Urinary bladder (tissue), 4 donors: ENCODE results near the gene LARP4B. TPM values are rescaled to one million over a fixed set of nuclear protein-coding genes. Genes with fewer than 3 reads are reported as not detected.

Experiments used
- DNase-seq: peaks from one replicate; pipeline ENCODE4 v3.0.0-alpha.2; 2015; ENCODE audit errors: extremely low spot score
- H3K27ac ChIP-seq: one replicate; pipeline ENCODE4 v1.5.1; 2013; ENCODE audit warnings: low read depth, mild to moderate bottlenecking, moderate library complexity
- H3K36me3 ChIP-seq: one replicate; pipeline ENCODE4 v1.6.1; 2013; ENCODE audit warnings: mild to moderate bottlenecking, moderate library complexity; ENCODE audit not compliant: insufficient read depth
- H3K4me1 ChIP-seq: one replicate; pipeline ENCODE4 v1.6.1; 2013; ENCODE audit warnings: mild to moderate bottlenecking, moderate library complexity; ENCODE audit not compliant: insufficient read depth
- H3K4me3 ChIP-seq: one replicate; pipeline ENCODE4 v1.5.1; 2013; ENCODE audit warnings: low read depth, low read length
- WGBS: extraction: QIAGEN DNeasy Blood & Tissue Kit; methylation state at CpG from one replicate; pipeline ENCODE4 v1.1.7; 2013; 5-methylcytosine and 5-hydroxymethylcytosine counted together
- polyA plus RNA-seq: library from polyadenylated mRNA; stranded (reverse); fragments of 200-250 nt; gene quantifications from one replicate; pipeline ENCODE4 v1.2.3, GENCODE V29; 2013
- total RNA-seq: library from RNA; depleted of rRNA; stranded (reverse); fragments of >200 nt; gene quantifications from one replicate; pipeline ENCODE4 v1.2.3, GENCODE V29; 2014
- donor health status: healthy with polysubstance abuse.
- donor health status: healthy.

LARP4B gene
- total and polyA plus RNA-seq, 2 donors = 19.1 to 28.4 TPM

DNA sequence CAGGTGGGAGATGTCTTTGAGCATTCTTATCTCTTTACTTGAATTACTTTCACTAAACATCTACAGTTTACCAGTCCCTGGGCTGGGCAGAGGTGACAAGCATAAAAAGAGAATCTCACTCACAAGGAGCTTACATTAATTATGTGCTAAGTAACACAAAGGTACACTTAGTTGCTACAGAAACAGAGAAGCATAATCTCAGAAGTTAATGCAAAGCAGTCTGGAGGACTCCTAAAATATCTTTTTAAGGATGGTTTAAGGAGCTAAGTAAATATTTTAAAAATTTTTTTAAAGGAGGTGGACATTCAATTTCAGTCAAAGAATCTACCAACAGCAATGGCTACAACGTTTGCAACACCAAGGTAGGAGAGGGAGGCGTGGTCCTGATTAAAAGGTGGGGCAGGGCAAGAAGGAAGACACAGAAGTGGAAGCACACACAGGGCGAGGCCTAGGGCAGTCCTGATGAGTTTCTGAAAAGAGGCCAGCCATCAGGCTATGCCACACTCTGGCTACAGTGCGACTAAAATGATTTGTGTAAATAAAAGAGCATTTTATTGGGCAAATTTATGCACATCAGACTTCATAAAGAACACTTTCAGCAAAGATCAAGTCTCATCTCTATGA is 5.3 kb downstream of the LARP4B start:
- H3K4me3 ChIP-seq = no peak overlapping the region
- peaks cover 3% of the 10 kb centered on the region for H3K4me1 ChIP-seq
- DNase-seq = no peak
- no peak overlapping the region for H3K27ac ChIP-seq
- 61% methylated on average over 4 of the region's 4 CpGs for WGBS
- H3K36me3 ChIP-seq = no peaks in the 10 kb centered on the region

DNA sequence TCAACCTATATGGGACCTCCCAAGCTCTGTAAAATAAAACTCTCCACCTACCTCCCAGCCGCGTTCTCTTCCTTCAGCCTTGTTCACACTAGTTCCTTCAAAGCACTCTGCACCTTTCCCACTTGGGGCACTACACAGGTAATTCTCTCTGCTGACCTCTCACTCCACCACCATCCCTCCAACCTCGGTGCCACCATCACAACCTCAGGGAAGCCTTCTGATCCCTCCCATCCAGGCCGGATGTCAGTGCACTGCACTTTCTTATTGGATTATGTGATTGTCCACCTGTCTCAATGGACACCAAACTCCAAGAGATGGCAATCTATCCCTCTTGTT is 7.0 kb downstream of the LARP4B start:
- Histone ChIP-seq H3K27ac (no peak overlapping the region), H3K4me1 (peaks cover 3% of the 10 kb centered on the region), H3K4me3 (no peak overlapping the region), H3K36me3 (no peaks in the 10 kb centered on the region)
- 88% methylated on average over 4 of the region's 4 CpGs for WGBS
- no peak for DNase-seq

DNA sequence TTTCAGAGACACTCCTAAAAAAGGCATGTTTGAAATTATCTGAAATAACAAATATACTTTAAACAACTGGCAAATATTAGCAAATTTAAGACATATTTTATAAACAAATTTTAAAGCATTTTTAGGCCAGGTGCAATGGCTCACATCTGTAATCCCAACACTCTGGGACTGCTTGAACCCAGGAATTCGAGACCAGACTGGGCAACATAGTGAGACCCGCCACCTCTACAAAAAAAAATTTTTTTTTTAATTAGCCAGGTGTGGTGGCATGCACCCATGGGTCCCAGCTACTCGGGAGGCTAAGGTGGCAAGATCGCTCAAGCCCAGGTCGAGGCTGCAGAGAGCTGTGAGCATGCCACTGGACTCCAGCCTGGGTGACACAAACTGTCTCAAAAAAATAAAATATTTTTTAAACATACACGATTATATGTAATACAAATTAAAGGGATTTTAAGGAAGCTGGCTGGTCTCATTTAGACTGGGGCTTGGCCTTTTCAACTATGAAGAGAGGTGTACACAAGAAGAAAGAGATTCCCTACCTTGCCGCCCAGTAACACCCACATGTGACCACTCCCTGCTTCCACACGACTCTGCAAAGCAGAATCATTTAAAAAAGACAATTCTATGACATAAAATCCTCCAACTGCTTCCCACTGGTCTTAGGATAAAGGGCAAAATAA is 7.5 kb downstream of the LARP4B start:
- H3K4me1 ChIP-seq = peaks cover 3% of the 10 kb centered on the region
- H3K36me3 ChIP-seq = no peaks in the 10 kb centered on the region
- DNase-seq = no peak
- H3K4me3 ChIP-seq = no peak overlapping the region
- H3K27ac ChIP-seq = no peak overlapping the region
- 83% methylated on average over 8 of the region's 8 CpGs for WGBS

DNA sequence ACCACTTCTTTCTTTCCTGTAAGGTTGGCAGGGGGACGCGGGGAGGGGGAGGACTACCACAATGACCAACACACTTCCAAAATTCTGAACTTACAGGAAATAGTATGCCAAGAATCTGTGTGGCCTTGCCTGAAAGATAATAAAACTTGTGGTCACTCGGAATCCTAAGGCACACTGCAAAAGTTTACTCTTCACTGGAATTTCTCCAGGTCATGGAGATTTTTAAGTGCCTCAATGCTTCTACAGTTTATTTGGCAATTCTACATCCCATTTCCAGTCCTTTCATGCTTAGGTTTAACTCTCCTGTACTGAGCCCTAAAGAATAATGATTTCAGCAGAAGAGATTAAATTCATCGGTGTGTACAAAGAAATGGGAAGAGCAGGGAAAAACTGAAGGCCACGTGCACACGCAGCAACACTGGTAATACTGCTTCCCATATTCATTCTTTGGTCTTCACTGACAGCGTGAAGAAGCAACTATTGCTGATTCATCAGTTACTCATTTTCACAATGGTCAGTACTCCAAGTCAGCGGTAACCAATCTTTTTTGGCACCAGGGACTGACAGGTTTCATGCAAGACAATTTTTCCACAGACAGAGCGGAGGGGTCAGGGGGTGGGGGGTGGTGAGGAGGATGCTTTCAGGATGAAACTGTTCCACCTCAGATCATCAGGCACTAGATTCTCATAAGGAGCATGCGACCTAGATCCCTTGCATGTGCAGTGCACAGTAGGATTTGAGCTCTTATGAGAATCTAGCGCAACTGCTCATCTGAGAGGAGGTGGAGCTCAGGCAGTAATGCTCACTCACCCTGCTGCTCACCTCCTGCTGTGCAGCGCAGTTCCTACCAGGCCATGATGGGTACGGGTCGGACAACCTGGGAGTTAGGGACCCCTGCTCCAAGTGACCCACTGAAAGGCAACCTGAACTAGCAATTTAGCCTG is 9.8 kb downstream of the LARP4B start:
- DNase-seq = no peak
- peaks cover 2% of the 10 kb centered on the region for H3K36me3 ChIP-seq
- peaks cover 2% of the 10 kb centered on the region for H3K4me1 ChIP-seq
- H3K4me3 ChIP-seq = no peak overlapping the region
- WGBS = 83% methylated on average over 14 of the region's 14 CpGs
- no peak overlapping the region for H3K27ac ChIP-seq

DNA sequence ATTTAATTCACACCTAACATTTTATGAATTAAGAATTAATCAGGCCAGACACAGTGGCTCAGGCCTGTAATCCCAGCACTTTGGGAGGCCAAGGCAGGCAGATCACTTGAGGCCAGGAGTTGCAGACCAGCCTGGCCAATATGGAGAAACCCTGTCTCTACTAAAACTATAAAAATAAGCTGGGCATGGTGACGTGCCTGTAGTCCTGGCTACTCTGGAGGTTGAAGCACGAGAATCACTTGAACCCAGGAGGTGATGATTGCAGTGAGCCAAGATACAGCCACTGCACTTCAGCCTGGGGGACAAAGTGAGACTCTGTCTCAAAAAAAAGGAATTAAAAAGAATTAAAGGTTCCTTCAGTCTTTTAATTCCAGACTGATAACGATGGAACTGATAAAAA is 11.1 kb downstream of the LARP4B start:
- no peak for DNase-seq
- peaks cover 2% of the 10 kb centered on the region for H3K36me3 ChIP-seq
- no peak overlapping the region for H3K4me3 ChIP-seq
- H3K4me1 ChIP-seq = peaks cover 1% of the 10 kb centered on the region
- no peak overlapping the region for H3K27ac ChIP-seq
- WGBS = 78% methylated on average over 3 of the region's 3 CpGs

DNA sequence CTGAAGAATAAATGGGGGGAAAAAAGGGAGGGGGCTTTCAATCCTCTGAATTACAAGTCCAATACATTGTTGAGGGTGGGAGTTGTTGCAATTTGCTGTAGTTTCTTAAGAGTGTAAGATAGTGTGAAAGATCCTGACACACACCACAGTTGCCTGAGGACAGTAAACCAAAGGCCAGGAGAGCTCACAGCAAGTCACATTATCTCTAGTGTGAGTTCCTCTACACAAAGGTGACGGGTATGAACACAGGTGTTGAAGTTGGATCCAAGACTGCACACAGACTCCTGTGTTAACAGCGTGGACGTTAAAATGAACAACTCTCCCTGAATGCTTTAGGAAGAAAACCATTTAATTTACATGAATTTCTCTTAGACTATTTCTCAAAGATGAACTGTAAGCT is 12.0 kb downstream of the LARP4B start:
- no peak for DNase-seq

DNA sequence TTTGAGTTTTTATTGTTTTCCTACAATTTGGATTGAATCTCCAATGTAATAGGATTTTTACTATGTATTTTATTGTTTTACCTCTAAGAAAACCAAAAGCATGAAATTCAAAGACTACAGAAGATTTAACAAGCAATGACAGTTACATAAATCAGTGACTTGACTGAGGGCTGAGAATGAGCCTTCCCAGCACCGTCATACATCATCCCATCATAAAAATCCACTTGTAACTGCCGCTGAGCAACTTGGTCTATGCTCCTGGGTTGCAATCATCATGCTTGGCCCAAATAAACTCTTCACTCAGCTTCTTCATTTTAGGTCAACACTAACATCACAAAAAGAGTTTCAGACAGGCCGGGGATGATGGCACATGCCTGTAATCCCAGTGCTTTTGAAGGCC is 13.5 kb downstream of the LARP4B start:
- Histone ChIP-seq H3K36me3 (peaks cover 2% of the 10 kb centered on the region), H3K4me3 (no peak overlapping the region), H3K27ac (no peak overlapping the region), H3K4me1 (no peaks in the 10 kb centered on the region)
- WGBS = 91% methylated on average over 3 of the region's 3 CpGs
- DNase-seq = no peak

More for the DNA sequence above, 12.0 kb downstream of the LARP4B start:
- Histone ChIP-seq H3K4me1 (no peaks in the 10 kb centered on the region), H3K4me3 (no peak overlapping the region), H3K27ac (no peak overlapping the region), H3K36me3 (peaks cover 2% of the 10 kb centered on the region)
- WGBS = 92% methylated on average over 3 of the region's 3 CpGs

DNA sequence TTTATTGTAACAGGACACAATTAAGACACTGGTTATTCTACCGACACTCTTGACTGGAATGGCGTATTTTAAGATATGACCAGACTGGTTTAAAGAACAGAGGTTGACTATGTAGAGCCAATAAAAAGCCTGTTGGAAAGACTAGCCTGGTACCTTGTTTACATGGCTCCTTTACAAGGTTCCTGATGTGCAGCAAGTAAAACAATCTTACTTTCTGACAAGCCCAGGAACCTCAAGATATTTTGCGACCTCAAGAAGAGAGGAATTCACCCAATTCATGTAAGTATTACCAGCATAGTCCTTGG is 14.1 kb downstream of the LARP4B start:
- DNase-seq = no peak
- Histone ChIP-seq H3K4me3 (no peak overlapping the region), H3K36me3 (peaks cover 2% of the 10 kb centered on the region), H3K4me1 (no peaks in the 10 kb centered on the region), H3K27ac (no peak overlapping the region)
- 91% methylated on average over 3 of the region's 3 CpGs for WGBS

DNA sequence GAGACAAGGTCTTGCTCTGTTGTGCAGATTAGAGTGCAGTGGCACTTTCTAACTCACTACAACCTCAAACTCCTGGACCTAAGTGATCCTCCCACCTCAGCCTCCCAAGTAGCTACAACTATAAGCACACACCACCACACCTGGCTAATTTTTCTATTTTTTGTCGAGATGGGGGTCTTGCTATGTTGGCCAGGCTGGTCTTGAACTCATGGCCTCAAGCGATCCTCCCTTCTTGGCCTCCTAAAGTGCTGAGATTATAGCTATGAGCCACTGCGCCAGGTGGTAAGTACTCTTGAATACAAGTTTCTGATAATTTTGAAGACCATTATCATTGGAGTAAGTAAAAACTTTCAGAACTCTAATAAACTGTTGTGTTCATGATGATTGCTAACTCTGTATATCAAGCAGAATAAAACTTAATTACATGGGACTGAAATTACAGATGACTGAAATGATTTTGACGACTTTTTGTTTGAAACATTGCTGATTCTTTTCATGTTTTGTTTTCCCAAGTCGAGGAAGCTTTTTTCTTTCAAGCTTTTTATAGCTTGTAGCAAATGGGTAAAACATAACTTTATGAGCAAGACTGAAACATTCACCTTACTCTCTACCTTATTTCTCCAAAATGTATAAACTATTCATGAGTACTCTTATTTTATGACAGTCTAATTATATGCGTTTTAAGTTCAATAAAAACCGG is 14.6 kb downstream of the LARP4B start:
- Histone ChIP-seq H3K27ac (no peak overlapping the region), H3K36me3 (peaks cover 2% of the 10 kb centered on the region), H3K4me3 (no peak overlapping the region), H3K4me1 (no peaks in the 10 kb centered on the region)
- no peak for DNase-seq
- WGBS = 90% methylated on average over 7 of the region's 7 CpGs

DNA sequence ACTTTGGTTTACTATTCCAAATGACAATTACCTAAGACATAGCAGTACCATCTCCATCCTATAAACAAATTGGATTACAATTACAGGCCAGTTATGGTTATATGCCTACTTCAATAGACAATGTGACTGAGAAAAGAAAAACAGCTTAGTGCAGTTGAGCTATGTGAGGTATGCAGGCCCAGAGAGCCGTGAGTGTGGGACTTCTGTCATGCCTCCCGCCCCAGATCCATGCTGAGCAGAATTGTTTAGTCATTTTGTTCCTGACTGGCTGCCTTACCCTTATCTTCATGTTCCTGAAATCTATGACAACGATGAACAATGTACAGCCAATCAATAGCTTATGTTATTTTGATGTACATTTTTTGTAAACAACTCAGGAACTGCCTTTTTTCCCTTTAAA is 21.7 kb downstream of the LARP4B start:
- no peak overlapping the region for H3K27ac ChIP-seq
- H3K4me3 ChIP-seq = no peak overlapping the region
- H3K36me3 ChIP-seq = no peaks in the 10 kb centered on the region
- no peak for DNase-seq
- 43% methylated on average over 3 of the region's 3 CpGs for WGBS
- H3K4me1 ChIP-seq = no peaks in the 10 kb centered on the region

DNA sequence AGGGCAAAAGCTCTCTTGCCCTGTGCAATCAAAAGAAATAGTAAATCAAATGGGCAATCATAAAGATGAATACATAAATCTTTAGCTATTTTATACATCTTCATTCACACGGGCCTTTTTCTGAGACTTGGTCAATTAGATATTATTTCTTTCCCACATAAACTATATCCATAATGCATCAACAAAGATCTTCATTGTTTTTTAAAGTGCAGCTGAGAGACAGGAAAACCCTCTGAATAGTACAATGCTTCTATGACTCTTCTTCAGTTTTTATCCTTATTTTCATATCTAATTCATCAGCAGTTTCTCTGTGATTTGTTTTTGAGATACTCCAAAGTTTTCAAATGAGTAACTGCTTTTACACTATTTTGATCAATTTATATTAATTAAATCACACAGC is 25.5 kb downstream of the LARP4B start:
- DNase-seq = no peak
- 74% methylated on average over 1 of the region's 1 CpG for WGBS
- no peak overlapping the region for H3K4me3 ChIP-seq
- no peaks in the 10 kb centered on the region for H3K36me3 ChIP-seq
- no peak overlapping the region for H3K27ac ChIP-seq
- no peaks in the 10 kb centered on the region for H3K4me1 ChIP-seq

DNA sequence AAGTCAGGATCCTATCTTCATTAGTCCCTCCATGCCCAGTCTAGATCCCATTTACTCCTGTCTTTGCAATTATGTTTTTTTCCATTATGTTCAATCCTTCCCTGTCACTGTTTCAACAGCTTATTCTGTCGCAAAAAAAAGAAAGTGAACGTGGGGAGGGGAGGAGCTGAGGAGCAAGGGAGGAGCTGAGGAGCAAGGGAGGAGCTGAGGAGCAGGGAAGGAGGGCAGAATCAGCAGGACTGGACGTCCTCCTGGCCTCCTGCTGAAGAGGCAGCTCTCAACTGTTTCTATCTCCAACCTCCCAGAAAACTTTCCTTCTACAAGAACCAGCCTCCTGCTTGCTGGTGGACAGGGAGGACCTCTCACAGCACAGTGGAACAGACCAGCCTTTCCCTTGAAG is 26.0 kb downstream of the LARP4B start:
- no peak overlapping the region for H3K4me3 ChIP-seq
- DNase-seq = no peak
- H3K27ac ChIP-seq = no peak overlapping the region
- H3K4me1 ChIP-seq = no peaks in the 10 kb centered on the region
- H3K36me3 ChIP-seq = no peaks in the 10 kb centered on the region
- 45% methylated on average over 3 of the region's 3 CpGs for WGBS

DNA sequence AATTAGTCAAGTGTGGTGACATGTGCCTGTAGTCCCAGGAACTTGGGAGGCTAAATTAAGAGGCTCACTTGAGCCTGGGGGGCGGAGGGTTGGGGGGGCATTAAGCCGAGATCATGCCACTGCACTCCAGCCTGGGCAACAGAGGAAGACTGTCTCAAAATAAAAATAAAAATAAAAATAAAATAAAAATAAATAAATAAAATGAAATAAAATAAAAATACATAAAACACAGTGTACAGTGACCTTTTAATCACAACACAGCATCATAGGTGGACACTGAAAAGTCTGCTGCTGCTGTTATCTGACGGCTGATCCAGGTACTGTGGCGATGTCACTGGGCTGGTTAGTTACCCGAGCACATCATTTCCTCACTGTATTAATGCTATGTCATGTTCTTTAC is 27.1 kb downstream of the LARP4B start:
- DNase-seq = no peak
- no peak overlapping the region for H3K27ac ChIP-seq
- 97% methylated on average over 5 of the region's 5 CpGs for WGBS
- no peaks in the 10 kb centered on the region for H3K36me3 ChIP-seq
- no peaks in the 10 kb centered on the region for H3K4me1 ChIP-seq
- H3K4me3 ChIP-seq = no peak overlapping the region
